Skeletal muscle tissue (tissue), 4 donors: Measurements from ENCODE around the gene SMARCA4. TPM values are rescaled to one million over a fixed set of nuclear protein-coding genes. Genes with fewer than 3 reads are reported as not detected.
"Not testable (repeated sequence)": the region's sequence is repeated elsewhere in the genome, so short reads cannot be mapped to it uniquely, and the experiment has no call there.

Experiments
- H3K27ac ChIP-seq: one replicate; pipeline ENCODE4 v1.7.0; 2013; ENCODE audit warnings: mild to moderate bottlenecking, low read depth, low read length, inconsistent platforms
- H3K27me3 ChIP-seq, 3 donors: one replicate each; pipeline ENCODE4 v1.7.0; 2013; ENCODE audit warnings: low read length in 3 of 3; ENCODE audit not compliant: control insufficient read depth in 3 of 3, insufficient read depth in 3 of 3
- H3K36me3 ChIP-seq, 3 donors: one replicate each; pipeline ENCODE4 v1.7.0; 2013; ENCODE audit warnings: low read length in 3 of 3; ENCODE audit not compliant: control insufficient read depth in 3 of 3, insufficient read depth in 3 of 3
- H3K4me1 ChIP-seq, 3 donors: one replicate each; pipeline ENCODE4 v1.7.0; 2013; ENCODE audit warnings: low read length in 3 of 3, mild to moderate bottlenecking in 3 of 3; ENCODE audit not compliant: control insufficient read depth in 3 of 3, insufficient read depth in 3 of 3
- H3K4me3 ChIP-seq, 3 donors: one replicate each; pipeline ENCODE4 v1.7.0; 2013; ENCODE audit warnings: low read length in 3 of 3
- H3K9ac ChIP-seq, 3 donors: one replicate each; pipeline ENCODE4 v1.7.0; 2013; ENCODE audit warnings: low read length in 3 of 3, mild to moderate bottlenecking in 3 of 3, moderate library complexity in 2 of 3, low read depth in 1 of 3
- H3K9me3 ChIP-seq, 3 donors: one replicate each; pipeline ENCODE4 v1.7.0; 2013; ENCODE audit warnings: low read length in 3 of 3; ENCODE audit not compliant: control insufficient read depth in 3 of 3
- total RNA-seq: library from RNA; depleted of rRNA; stranded (reverse); fragments of >200 nt; gene quantifications from one replicate; pipeline ENCODE4 v1.2.3, GENCODE V29; 2014
- donor health status: Osteomylitis.

The SMARCA4 gene
- total RNA-seq, 1 donor from 2014 or later, result 58.5 TPM

GRCh38 chr19:10987571-10988297 is 26.9 kb downstream of the SMARCA4 start:
- Histone ChIP-seq H3K9me3 (no peaks in the 10 kb centered on the region), H3K27ac (no peak overlapping the region), H3K27me3 (no peaks in the 10 kb centered on the region), H3K4me1 (peaks cover 8 to 9% (median 9%) of the 10 kb centered on the region in 3 donors), H3K36me3 (peaks cover 43 to 59% (median 50%) of the 10 kb centered on the region in 3 donors), H3K4me3 (no peak overlapping the region), H3K9ac (no peak overlapping the region)

- H3K4me3 ChIP-seq, result no peak overlapping the region
These were observed 27.6 kb downstream of the SMARCA4 start for GRCh38 chr19:10988380-10988779.

GRCh38 chr19:10988921-10989320 is 28.1 kb downstream of the SMARCA4 start:
- Histone ChIP-seq H3K4me1 (peaks cover 8 to 9% (median 9%) of the 10 kb centered on the region in 3 donors), H3K27ac (no peak overlapping the region), H3K9ac (no peak overlapping the region), H3K27me3 (no peaks in the 10 kb centered on the region), H3K9me3 (no peaks in the 10 kb centered on the region), H3K36me3 (peaks cover 41 to 59% (median 44%) of the 10 kb centered on the region in 3 donors), H3K4me3 (no peak overlapping the region)

More at GRCh38 chr19:10988380-10988779, 27.6 kb downstream of the SMARCA4 start:
- H3K9ac ChIP-seq, result no peak overlapping the region
- no peak overlapping the region for H3K27ac ChIP-seq
- H3K36me3 ChIP-seq, result peaks cover 43 to 61% (median 50%) of the 10 kb centered on the region in 3 donors
- no peaks in the 10 kb centered on the region for H3K27me3 ChIP-seq
- H3K9me3 ChIP-seq, result no peaks in the 10 kb centered on the region
- H3K4me1 ChIP-seq, result peaks cover 8 to 9% (median 9%) of the 10 kb centered on the region in 3 donors

GRCh38 chr19:10991076-10991475 is 30.2 kb downstream of the SMARCA4 start:
- H3K4me3 ChIP-seq, result no peak overlapping the region
- H3K9me3 ChIP-seq, result no peaks in the 10 kb centered on the region
- H3K27me3 ChIP-seq, result no peaks in the 10 kb centered on the region
- no peak overlapping the region for H3K27ac ChIP-seq
- peaks cover 8 to 9% (median 9%) of the 10 kb centered on the region in 3 donors for H3K4me1 ChIP-seq
- H3K9ac ChIP-seq, result no peak overlapping the region
- H3K36me3 ChIP-seq, result peaks cover 40 to 59% (median 45%) of the 10 kb centered on the region in 3 donors

GRCh38 chr19:10991521-10992081 is 30.8 kb downstream of the SMARCA4 start:
- H3K9me3 ChIP-seq, result no peaks in the 10 kb centered on the region
- H3K27me3 ChIP-seq, result no peaks in the 10 kb centered on the region
- H3K27ac ChIP-seq, result no peak overlapping the region
- H3K36me3 ChIP-seq, result peaks cover 46 to 60% (median 49%) of the 10 kb centered on the region in 3 donors
- H3K9ac ChIP-seq, result no peak overlapping the region
- no peak overlapping the region for H3K4me3 ChIP-seq
- H3K4me1 ChIP-seq, result peaks cover 8 to 9% (median 9%) of the 10 kb centered on the region in 3 donors

GRCh38 chr19:10992174-10992573 is 31.3 kb downstream of the SMARCA4 start:
- not testable (repeated sequence) for H3K4me3 ChIP-seq, H3K27me3 ChIP-seq, H3K9me3 ChIP-seq, H3K4me1 ChIP-seq, H3K9ac ChIP-seq, H3K27ac ChIP-seq
- H3K36me3 ChIP-seq, result peaks cover 47 to 57% (median 49%) of the 10 kb centered on the region in 3 donors

GRCh38 chr19:10995926-10996600 is 35.2 kb downstream of the SMARCA4 start:
- H3K9me3 ChIP-seq, result no peaks in the 10 kb centered on the region
- no peaks in the 10 kb centered on the region for H3K27me3 ChIP-seq
- no peak overlapping the region for H3K4me3 ChIP-seq
- H3K4me1 ChIP-seq, result peaks cover 0 to 3% (median 2%) of the 10 kb centered on the region in 3 donors
- peaks cover 34 to 52% (median 41%) of the 10 kb centered on the region in 3 donors for H3K36me3 ChIP-seq
- H3K9ac ChIP-seq, result no peak overlapping the region
- H3K27ac ChIP-seq, result no peak overlapping the region

- Histone ChIP-seq H3K27ac (no peak overlapping the region), H3K27me3 (no peaks in the 10 kb centered on the region), H3K4me3 (no peak overlapping the region), H3K36me3 (peaks cover 27 to 48% (median 37%) of the 10 kb centered on the region in 3 donors), H3K9me3 (no peaks in the 10 kb centered on the region), H3K4me1 (peaks cover 0 to 2% (median 0%) of the 10 kb centered on the region in 3 donors), H3K9ac (no peak overlapping the region)
These were observed 37.3 kb downstream of the SMARCA4 start for GRCh38 chr19:10998045-10998533.

GRCh38 chr19:10998666-10999065 is 37.8 kb downstream of the SMARCA4 start:
- H3K9me3 ChIP-seq, result no peaks in the 10 kb centered on the region
- H3K4me1 ChIP-seq, result peaks cover 0 to 2% (median 0%) of the 10 kb centered on the region in 3 donors
- no peaks in the 10 kb centered on the region for H3K27me3 ChIP-seq
- H3K36me3 ChIP-seq, result peaks cover 32 to 48% (median 41%) of the 10 kb centered on the region in 3 donors
- no peak overlapping the region for H3K4me3 ChIP-seq
- H3K27ac ChIP-seq, result no peak overlapping the region
- H3K9ac ChIP-seq, result peak overlapping the region in 1 of 3 donors; percentile 23
